GM12892 (cell line): ENCODE results near the gene TBL2.
"Not testable (repeated sequence)": the region's sequence is repeated elsewhere in the genome, so short reads cannot be mapped to it uniquely, and the experiment has no call there.

Experiments
- DNase-seq: peaks from one replicate; pipeline ENCODE4 v3.0.0; 2011; ENCODE audit not compliant: insufficient read length
- FAIRE-seq: peaks from 2 replicates; lab custom pipeline; 2011; peaks lifted over from hg19 to GRCh38; lab: Jason Lieb, UNC
- POLR2A ChIP-seq: IDR thresholded peaks from 2 replicates; pipeline ENCODE4 v1.6.1; 2011; ENCODE audit warnings: low read depth, low read length, control low read depth
- POLR2AphosphoS5 ChIP-seq: IDR thresholded peaks from 2 replicates; pipeline ENCODE4 v1.6.1; 2011; ENCODE audit warnings: low read depth, low read length, control low read depth
- TAF1 ChIP-seq: IDR thresholded peaks from 2 replicates; pipeline ENCODE4 v1.6.1; 2011; ENCODE audit warnings: low read depth, mild to moderate bottlenecking, control low read depth, low read length, borderline replicate concordance

The TBL2 gene

GRCh38 chr7:73557397-73558257 lies 20.8 kb downstream of the TBL2 start, which contains the start of gene BCL7B:
BCL7B (minus strand) TSS chr7:73557690; CDS start chr7:73557578, 112 bp downstream.
- peak; percentile 97 for DNase-seq
- peak; percentile 61 for FAIRE-seq
- peak; percentile 75; the same call in 1 of the 2 replicates for TF ChIP-seq POLR2A
- TF ChIP-seq TAF1 = 0 out of 2 replicates have a peak, but pooled peaks have one; percentile 34
- peak; percentile 71 for TF ChIP-seq POLR2AphosphoS5

DNA sequence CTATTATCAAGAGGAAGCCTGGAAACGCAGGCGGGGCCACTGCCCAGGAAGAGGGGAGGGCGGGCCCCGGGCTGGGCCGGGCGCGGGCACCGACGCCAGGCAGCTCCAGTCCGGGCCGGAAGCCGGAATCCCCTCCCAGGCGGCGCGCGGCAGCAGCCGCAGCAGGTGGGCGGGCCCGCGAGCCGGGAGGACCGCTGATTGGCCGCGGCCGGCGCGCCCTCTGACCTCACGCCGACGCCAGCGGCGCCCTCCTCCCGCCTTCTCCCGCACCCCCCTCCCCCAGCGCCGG lies 21.3 kb downstream of the TBL2 start:
- peak; percentile 96 for DNase-seq
- peak; percentile 91 for FAIRE-seq
- no peak; the same call in 1 of the 2 replicates for TF ChIP-seq POLR2AphosphoS5
- no peak; the same call in 1 of the 2 replicates for TF ChIP-seq TAF1
- TF ChIP-seq POLR2A = no peak

DNA sequence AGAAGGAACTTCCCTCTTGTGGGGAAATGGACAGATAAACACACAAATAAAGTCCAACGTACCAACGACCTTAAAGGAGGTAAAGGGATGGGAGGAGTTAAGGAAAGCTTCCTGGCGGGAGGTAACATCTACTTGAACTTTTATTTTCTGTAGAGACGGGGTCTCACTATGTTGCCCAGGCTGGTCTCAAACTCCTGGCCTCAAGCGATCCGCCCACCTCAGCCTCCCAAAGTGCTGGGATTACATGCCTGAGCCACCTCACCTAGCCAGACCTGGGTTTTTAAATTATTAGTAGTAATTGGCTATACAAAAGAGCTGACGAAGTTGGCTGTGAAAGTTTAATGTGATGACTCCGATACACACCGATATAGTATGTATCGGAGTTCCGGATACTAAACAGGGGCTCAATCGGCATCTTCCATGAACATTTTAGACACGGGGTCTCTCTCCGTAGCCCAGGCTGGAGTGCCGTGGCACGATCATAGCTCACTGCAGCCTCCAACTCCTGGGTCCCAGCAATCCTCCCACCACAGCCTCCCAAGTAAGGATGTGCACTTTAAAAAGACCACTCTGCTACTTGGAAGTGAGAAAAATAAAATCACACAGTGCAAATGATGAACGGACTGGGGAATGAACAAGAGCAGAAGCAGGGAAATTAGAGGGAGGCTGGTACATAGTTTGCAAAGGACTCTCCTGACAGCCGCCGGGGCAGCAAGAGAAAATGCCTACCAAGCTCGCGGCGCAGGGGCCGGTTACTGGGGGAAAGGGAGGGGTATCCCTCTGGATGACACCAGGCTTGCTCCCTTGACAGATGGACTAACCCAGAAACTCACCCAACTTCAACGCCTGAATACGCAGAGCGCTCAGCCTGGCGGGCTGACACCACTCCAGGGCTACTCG lies 21.9 kb downstream of the TBL2 start:
- no peak for TF ChIP-seq POLR2A
- TF ChIP-seq POLR2AphosphoS5 = 0 out of 2 replicates have a peak, but pooled peaks have one; percentile 14
- no peak for TF ChIP-seq TAF1
- FAIRE-seq (no peak), DNase-seq (no peak)

DNA sequence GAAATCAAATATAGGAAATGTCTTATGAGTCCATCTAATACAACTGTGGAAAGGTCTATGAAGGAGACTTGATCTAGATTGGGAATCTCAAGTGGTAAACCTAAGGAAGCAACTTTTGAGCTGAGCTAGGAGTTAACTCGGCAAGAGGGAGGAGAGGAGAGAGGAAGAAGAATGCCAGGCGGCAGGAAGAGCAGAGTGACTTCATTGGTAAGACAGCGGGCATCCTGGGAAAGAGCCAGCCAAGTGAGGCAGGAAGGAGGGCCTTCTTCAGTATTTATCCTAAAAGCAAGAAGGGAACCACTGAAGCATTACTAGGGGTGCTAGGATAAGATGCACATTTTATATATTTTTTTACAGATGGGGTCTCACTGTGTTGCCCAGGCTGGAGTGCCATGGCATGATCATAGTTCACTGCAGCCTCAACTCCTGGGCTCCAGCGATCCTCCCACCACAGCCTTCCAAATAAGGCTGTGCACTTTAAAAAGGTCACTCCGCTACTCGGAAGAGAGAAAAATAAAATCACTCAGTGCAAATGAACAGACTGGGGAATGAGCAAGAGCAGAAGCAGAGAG lies 22.9 kb downstream of the TBL2 start:
- no peak for DNase-seq
- FAIRE-seq = no peak
- no peak for TF ChIP-seq TAF1
- TF ChIP-seq POLR2AphosphoS5 = no peak
- no peak for TF ChIP-seq POLR2A

- DNase-seq, FAIRE-seq: not testable (repeated sequence)
Measured at GRCh38 chr7:73550093-73550492, 28.3 kb downstream of the TBL2 start.

GRCh38 chr7:73549176-73549575 lies 29.2 kb downstream of the TBL2 start:
- no peak for FAIRE-seq
- no peak for TF ChIP-seq POLR2AphosphoS5
- TF ChIP-seq POLR2A = no peak
- no peak for DNase-seq

DNA sequence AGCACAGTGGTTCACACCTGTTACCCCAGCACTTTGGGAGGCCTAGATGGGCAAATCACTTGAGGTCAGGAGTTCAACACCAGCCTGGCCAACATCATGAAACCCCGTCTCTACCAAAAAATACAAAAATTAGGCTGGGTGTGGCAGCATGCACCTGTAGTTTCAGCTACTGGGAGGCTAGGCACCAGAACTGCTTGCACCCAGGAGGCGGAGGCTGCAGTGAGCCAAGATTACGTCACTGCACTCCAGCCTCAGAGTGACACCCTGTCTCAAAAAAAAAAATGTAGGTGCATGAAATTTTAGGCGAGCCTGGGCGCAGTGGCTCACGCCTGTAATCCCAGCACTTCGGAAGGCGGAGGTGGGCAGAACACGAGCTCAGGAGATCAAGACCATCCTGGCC lies 30.5 kb downstream of the TBL2 start:
- no peak for FAIRE-seq
- DNase-seq = no peak
- TF ChIP-seq POLR2AphosphoS5 (no peak), POLR2A (no peak), TAF1 (no peak)

DNA sequence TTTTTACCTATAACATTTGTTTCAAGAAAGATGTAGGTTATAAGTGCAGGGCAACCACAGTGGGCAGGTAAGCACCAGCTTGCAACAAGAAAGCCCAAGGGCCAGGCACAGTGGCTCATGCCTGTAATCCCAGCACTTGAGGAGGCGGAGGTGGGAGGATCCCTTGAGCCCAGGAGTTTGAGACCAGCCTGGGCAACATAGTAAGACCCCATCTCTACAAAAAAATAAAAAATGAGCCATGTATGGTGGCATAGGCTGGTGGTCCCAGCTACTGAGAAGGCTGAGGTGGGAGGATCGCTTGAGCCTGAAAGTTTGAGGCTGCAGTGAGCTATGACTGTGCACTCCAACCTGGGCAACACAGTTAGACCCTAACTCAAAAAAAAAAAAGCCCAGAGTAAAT lies 33.7 kb downstream of the TBL2 start:
- TF ChIP-seq POLR2AphosphoS5 (no peak), POLR2A (no peak), TAF1 (no peak)
- FAIRE-seq (no peak), DNase-seq (no peak)

- TF ChIP-seq POLR2AphosphoS5 (no peak), TAF1 (no peak), POLR2A (no peak)
- FAIRE-seq = no peak
- no peak for DNase-seq
Measured at GRCh38 chr7:73541722-73542121, 36.7 kb downstream of the TBL2 start.

DNA sequence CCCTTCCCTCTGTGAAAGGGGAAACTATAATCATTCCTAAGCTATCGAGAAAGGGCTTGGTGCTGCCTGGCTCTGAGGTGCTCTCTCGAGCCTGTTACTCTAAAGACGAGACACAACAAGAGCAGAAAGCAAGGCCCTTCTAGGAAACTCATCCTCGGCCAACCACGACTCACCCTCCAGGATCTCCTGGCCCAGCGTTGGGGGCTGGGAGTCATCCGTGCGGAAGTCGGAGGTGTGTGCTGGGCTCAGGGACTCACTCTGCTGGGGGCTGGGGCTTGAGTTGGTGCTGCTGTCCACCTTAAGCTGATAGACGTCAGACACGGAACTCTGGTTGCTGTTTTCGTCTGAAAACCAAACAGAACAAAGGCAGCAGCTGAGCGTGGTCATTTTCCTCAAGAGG lies 38.7 kb downstream of the TBL2 start:
- no peak for FAIRE-seq
- no peak for DNase-seq
- TF ChIP-seq POLR2A = no peak
- no peak for TF ChIP-seq TAF1
- no peak for TF ChIP-seq POLR2AphosphoS5

- not testable (repeated sequence) for FAIRE-seq, DNase-seq
Measured at GRCh38 chr7:73538510-73538909, 39.9 kb downstream of the TBL2 start.

DNA sequence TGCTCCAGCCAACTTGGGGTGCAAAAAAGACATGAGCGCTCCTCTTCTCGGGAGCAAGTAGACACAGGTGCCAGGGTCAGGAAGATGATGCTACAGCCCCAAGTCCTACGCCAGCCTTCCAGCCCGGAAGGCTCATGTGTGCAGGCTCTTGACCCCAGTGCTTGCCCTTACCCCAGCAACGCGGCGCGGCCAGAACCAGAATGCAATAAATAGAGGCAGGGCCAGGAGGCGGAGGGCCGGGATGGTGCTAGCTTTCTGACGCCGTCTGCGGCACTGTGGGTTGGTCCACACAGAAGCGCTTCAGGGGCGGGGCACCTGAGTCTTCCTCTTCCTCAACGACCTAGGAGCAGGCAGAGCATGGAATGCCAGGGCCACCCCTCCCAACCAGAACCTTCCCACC lies 41.3 kb downstream of the TBL2 start:
- TF ChIP-seq TAF1 (no peak), POLR2AphosphoS5 (no peak), POLR2A (no peak)
- FAIRE-seq (no peak), DNase-seq (no peak)
